ENCODE data around the gene CFAP77. TPM values are rescaled to one million over a fixed set of nuclear protein-coding genes. Genes with fewer than 3 reads are reported as not detected.

Gene CFAP77
- polyA plus RNA-seq, 1 donor from 2014 or later = not detected

GRCh38 chr9:132582786-132583583 lies 173.0 kb downstream of the CFAP77 start:
- Histone ChIP-seq H3K27me3 (ENCODE audit: insufficient read depth, low read depth, low read length) (peaks cover 100% of the 10 kb centered on the region), H3K36me3 (ENCODE audit: insufficient read depth, low read length) (no peaks in the 10 kb centered on the region), H3K27ac (ENCODE audit: low read length) (no peak overlapping the region), H3F3A (ENCODE audit: insufficient read depth, low read length, poor library complexity, severe bottlenecking) (no peaks in the 10 kb centered on the region), H3K4me2 (ENCODE audit: low read length) (no peak overlapping the region), H4K20me1 (ENCODE audit: insufficient read depth) (no peaks in the 10 kb centered on the region), H3K9ac (ENCODE audit: low read length) (no peak overlapping the region), H3K9me2 (ENCODE audit: insufficient read depth, low read length) (no peaks in the 10 kb centered on the region), H3K4me3 (ENCODE audit: low read length) (no peak overlapping the region), H3K9me3 (ENCODE audit: low read length) (no peaks in the 10 kb centered on the region), H2AFZ (ENCODE audit: low read depth, low read length) (no peak overlapping the region), H3K79me2 (replicated peaks; ENCODE audit: insufficient read depth, low read length) (no peaks in the 10 kb centered on the region)
- TF ChIP-seq EZH2 (IDR thresholded peaks at IDR 0.05; ENCODE audit: borderline replicate concordance, insufficient read depth, low read length, poor library complexity, severe bottlenecking) (peak; percentile 70), CTCF (IDR thresholded peaks at IDR 0.05; ENCODE audit: poor library complexity, severe bottlenecking) (no peak)

- TF ChIP-seq CTCF (IDR thresholded peaks at IDR 0.05; ENCODE audit: poor library complexity, severe bottlenecking) (no peak), SMC3 (conservative IDR thresholded peaks at IDR 0.05; ENCODE audit: poor library complexity) (no peak), MXI1 (conservative IDR thresholded peaks at IDR 0.05; ENCODE audit: poor library complexity, severe bottlenecking) (no peak), EP300 (conservative IDR thresholded peaks at IDR 0.05; ENCODE audit: poor library complexity, severe bottlenecking) (no peak), POLR2AphosphoS5 (IDR thresholded peaks at IDR 0.05) (peak; percentile 55)
- no peak overlapping the region for H2AFZ ChIP-seq (ENCODE audit: low read depth, low read length)
- H3K27me3 ChIP-seq (ENCODE audit: insufficient read depth, low read depth, low read length) = peaks cover 100% of the 10 kb centered on the region
- no peak overlapping the region for H3K4me2 ChIP-seq (ENCODE audit: low read length)
- H3K79me2 ChIP-seq (replicated peaks; ENCODE audit: insufficient read depth, low read length) = no peaks in the 10 kb centered on the region
- H3K36me3 ChIP-seq (ENCODE audit: insufficient read depth, low read length) = no peaks in the 10 kb centered on the region
- no peak overlapping the region for H3K9ac ChIP-seq (ENCODE audit: low read length)
- no peaks in the 10 kb centered on the region for H4K20me1 ChIP-seq (ENCODE audit: insufficient read depth)
- H3K9me3 ChIP-seq (ENCODE audit: low read length) = no peaks in the 10 kb centered on the region
- H3K27ac ChIP-seq (ENCODE audit: low read length) = no peak overlapping the region
- no peaks in the 10 kb centered on the region for H3F3A ChIP-seq (ENCODE audit: insufficient read depth, low read length, poor library complexity, severe bottlenecking)
- H3K9me2 ChIP-seq (ENCODE audit: insufficient read depth, low read length) = no peaks in the 10 kb centered on the region
- H3K4me3 ChIP-seq (ENCODE audit: low read length) = no peak overlapping the region
Measured at GRCh38 chr9:132583584-132584304, 173.7 kb downstream of the CFAP77 start.
